NCI-H2196 (cell line): ENCODE measurements around the gene SPDYE17.
A peak's percentile ranks its signal among the peaks of the same experiment; 100 is the strongest.
"Not testable (repeated sequence)": the region's sequence is repeated elsewhere in the genome, so short reads cannot be mapped to it uniquely, and the experiment has no call there.

Experiments
- DNase-seq: peaks from one replicate; lab custom pipeline; 2025; ENCODE audit not compliant: unreplicated experiment; lab: John Stamatoyannopoulos, UW

Gene SPDYE17

DNA sequence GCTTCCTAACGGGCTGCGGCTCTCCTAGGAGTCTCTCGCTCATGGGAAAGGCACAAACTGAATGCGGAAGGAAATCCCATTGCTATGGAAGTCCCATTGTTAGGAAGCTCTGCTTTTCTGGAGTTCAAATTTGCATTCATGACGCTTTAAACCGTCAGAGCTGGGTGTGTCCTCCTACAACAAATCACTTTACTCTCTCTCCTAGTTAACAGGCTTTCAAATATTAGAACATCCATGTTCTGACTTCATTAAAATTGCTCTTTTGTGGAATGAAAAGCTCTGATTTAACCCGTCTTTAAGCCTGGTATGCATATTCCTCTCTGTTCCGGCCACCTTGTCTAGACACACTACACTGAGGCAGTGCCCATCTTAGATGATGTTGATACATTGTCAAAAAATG is at the start of gene SPDYE17:
Gene SPDYE17, minus strand, starts transcription at position 101 of the 400 bp plus-strand sequence. CDS start 1,791 bp downstream, outside the sequence.
- DNase-seq: not testable (repeated sequence)

DNA sequence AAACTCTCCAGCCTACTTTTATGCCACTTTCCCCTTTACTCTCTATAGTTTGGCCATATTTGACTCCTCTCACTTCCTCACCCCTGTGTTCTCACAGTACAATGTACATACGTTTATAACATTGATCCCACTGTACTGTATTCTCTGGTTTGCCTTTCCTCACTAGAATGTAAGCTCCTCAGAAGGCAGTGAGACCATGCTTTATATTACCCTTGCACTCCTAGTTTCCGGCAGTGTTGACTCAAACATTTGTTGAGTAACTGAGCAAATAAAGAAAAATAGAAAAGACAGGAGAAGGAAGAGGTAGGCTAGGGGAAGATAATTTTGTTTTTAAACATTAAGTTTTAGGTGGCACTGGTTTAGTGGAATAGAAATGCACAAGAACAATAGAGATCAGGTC is 48.1 kb upstream of the SPDYE17 start:
- DNase-seq: not testable (repeated sequence)

- DNase-seq: not testable (repeated sequence)
These were observed 47.5 kb upstream of the SPDYE17 start for GRCh38 chr7:77079624-77080023.

GRCh38 chr7:77079112-77079511 is 47.0 kb upstream of the SPDYE17 start:
- DNase-seq: not testable (repeated sequence)

DNA sequence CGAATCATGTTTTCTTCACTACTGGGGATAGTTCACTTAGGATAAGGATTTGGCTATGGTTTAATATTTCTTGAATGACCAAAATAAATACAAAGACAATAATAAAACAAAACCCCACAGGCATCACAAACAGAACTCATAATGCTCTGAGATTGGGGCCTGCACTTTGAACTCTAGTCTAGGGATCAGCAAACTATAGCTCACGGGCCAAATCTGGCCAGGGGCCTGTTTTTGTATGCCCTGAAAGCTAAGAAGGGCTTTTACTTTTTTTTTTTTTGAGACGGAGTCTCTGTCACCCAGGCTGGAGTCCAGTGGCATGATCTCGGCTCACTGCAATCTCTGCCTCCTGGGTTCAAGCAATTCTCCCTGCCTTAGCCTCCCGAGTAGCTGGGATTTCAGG is 44.9 kb upstream of the SPDYE17 start:
- DNase-seq: not testable (repeated sequence)

DNA sequence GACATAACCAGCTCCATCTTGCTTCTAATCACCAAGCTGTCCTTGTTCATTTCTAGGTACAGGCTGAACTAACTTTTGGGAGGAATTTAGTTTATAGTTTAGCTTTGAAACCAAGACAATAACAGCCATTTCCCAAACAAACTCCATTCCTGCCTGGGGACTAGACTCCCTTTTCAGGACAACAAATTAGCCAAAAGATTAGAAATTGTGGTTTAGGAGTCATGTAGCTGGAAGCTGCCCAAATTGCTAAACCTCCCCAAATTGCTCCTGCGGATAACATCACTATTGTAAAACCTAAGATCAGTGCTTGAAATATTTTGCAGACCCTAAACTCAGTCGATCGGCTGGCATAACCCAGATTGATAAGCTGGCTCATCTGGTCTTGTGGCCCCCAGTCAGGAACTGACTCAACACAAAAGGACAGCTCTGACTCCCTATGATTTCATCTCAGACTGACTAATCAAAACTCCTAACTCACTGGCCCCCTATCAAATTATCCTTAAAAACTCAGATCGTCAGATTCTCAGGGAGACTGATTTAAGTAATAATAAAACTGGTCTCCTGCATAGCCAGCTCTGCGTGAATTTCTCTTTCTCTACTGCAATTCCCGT is 42.7 kb upstream of the SPDYE17 start:
- not testable (repeated sequence) for DNase-seq

DNA sequence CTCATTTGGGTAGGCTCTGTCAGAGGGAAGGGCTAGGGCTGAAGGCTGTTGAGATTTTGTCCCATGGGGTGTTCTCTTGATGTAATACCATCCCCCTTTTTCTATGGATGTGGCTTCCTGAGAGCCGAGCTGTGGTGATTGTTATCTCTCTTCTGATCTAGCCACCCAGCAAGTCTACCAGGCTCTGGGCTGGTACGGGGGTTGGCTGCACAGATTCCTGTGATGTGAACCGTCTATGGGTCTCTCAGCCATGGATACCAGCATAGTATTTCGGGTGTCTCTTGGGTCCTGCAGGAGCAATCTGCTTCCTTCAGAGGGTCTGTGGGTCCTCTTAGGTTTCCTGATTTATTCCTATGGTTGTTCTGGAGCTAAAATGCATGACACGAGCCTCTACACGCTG is 38.9 kb upstream of the SPDYE17 start:
- not testable (repeated sequence) for DNase-seq

DNA sequence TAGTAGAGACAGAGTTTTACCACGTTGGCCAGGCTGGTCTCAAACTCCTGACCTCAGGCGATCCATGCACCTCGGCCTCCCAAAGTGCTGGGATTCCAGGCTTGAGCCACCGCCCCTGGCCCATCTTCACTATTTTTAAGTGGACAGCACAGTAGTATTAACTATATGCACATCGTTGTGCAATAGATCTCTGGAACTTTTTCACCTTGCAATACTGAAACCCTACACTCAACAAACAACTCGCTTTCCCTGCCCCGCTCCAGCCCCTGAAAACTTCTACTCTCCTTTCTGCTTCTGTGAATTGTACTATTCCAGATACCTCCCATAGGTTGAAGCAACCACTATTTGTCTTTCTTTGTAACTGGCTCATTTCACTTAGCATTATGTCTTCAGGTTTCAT is 33.7 kb upstream of the SPDYE17 start:
- DNase-seq: not testable (repeated sequence)

DNA sequence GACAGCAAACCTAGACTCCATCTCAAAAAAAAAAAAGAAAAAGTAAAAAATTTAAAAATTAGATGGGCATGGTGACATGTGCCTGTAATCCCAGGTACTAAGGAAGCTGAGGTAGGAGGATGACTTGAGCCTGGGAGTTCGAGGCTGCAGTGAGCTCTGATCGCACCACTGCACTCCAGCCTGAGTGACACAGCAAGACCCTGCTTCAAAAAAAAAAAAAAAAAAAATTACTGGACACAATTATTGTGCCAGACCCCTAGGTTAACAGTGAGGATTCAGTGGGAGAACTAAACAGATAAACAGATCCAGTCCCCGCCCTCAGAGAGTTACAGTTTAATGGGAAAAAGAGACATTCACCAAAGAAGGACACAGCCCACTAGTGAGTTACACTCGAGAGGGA is 31.6 kb upstream of the SPDYE17 start:
- DNase-seq: not testable (repeated sequence)

DNA sequence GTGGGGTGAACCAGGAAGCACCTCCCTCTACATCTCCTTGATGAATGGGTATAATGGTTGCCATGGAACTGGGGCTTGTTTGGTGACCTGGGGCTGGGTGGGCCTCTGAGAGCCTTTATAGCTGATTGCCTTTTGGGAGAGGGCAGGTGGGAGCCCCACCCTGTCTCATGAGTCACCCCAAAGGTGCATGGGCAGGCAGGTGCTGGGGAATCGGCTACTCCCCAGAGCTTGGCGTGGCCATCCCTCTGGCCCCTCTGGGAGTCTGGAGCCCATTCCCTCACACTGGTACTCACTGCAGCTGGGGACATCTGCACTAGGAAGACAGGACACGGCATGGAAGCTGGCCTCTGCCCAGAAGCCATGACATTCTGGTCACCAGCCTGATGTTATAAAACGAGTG is 30.4 kb upstream of the SPDYE17 start, which contains the start of gene SPDYE18:
Gene SPDYE18, minus strand, starts transcription at position 2 of the 400 bp plus-strand sequence. CDS start 2,046 bp downstream, outside the sequence.
- DNase-seq: not testable (repeated sequence)

DNA sequence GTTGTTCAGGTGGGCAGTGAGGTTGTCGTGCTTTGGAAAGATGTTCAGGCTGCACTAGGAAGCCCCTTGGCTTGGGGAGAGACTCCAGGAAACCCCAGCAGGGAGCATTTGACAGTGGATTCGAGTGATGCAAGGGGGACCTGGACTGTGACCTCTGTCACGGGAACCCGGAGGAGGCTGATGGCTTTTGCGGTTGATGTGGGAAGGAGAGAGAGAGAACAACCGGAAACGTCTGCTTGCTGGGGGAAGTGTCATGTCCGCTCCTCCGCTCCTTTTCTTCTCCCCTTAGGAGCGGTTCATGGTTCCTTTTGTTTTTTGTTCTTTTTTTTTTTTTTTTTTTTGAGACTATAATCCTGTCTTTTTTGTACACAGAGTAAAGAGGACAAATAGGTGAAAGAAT is 5.8 kb downstream of the SPDYE17 start:
- DNase-seq: not testable (repeated sequence)

GRCh38 chr7:77010074-77010680 is 22.0 kb downstream of the SPDYE17 start:
- not testable (repeated sequence) for DNase-seq

- DNase-seq: peak; percentile 57
These were observed 24.2 kb downstream of the SPDYE17 start for GRCh38 chr7:77008000-77008399.

GRCh38 chr7:77006127-77007110 is 25.7 kb downstream of the SPDYE17 start:
- not testable (repeated sequence) for DNase-seq

DNA sequence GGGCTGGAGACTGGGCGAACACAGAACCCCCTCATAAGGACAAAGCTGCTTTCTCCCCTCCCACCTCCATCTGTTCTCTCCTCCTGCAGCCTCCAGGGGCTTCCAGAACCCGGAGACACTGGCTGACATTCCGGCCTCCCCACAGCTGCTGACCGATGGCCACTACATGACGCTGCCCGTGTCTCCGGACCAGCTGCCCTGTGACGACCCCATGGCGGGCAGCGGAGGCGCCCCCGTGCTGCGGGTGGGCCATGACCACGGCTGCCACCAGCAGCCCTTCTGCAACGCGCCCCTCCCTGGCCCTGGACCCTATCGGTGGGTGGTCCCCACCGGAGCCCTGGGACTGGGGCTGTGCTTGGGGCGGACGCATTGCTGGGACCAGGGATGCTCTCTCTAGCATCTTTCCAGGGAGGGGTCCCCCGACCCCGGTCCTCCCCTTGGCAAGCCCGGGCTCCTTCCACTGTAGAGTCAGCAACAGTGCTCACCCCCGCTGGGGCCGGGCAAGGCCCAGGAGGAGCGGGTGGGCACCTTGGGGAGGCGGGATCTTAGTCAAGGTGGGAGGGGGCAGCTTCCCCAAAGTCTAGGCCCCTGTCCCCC is 26.6 kb downstream of the SPDYE17 start:
- not testable (repeated sequence) for DNase-seq

DNA sequence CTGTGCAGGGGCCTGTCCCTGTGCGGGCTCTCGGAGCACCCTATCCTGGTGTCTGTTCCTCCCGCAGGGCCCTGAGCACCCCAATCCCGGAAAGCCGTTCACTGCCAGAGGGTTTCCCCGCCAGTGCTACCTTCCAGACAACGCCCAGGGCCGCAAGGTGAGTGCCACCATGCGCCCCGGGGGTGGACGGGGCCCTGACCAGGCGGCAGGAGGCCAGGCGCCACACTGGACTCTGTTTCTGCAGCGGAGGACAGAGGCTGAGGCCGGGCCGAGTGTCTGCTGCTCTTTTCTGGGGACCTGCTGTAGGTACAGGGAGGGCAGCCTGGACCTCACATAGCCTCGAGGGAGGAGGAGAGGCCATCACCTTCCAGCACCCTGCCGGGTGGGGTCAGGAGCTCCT is 28.0 kb downstream of the SPDYE17 start:
- not testable (repeated sequence) for DNase-seq

- not testable (repeated sequence) for DNase-seq
These were observed 28.9 kb downstream of the SPDYE17 start for GRCh38 chr7:77003241-77003640.

GRCh38 chr7:77002678-77003233 is 29.4 kb downstream of the SPDYE17 start:
- not testable (repeated sequence) for DNase-seq

DNA sequence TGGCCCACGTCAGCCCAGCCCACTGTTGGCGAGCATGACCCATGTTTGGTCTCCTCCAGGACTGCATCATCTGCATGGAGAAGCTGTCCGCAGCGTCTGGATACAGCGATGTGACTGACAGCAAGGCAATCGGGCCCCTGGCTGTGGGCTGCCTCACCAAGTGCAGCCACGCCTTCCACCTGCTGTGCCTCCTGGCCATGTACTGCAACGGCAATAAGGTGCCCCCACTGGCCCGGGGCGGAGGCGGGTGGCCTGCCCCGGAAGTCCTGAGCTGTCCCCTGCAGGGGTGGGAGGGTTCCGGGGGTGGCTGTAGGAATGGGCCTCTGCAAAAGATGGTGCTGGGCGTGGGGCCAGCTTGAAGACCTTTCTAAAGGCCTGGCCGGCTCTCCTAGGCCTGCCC is 30.1 kb downstream of the SPDYE17 start:
- DNase-seq: not testable (repeated sequence)

GRCh38 chr7:76999474-77000107 is 32.6 kb downstream of the SPDYE17 start:
- DNase-seq: not testable (repeated sequence)
